GM13977 (cell line): ENCODE measurements around the gene CCDC137.
A peak's percentile ranks its signal among the peaks of the same experiment; 100 is the strongest.

ENCODE experiments used
- DNase-seq: peaks from one replicate; pipeline ENCODE4 v3.0.0; 2012; ENCODE audit warnings: low spot score
- CTCF ChIP-seq: IDR thresholded peaks from 2 replicates; pipeline ENCODE4 v1.5.1; 2012; ENCODE audit warnings: mild to moderate bottlenecking, control low read depth; ENCODE audit not compliant: insufficient read depth; ENCODE audit errors: extremely low read depth, missing control alignments
- in situ Hi-C: fragments of 300-500 bp; cut with MboI; formaldehyde crosslinking; loops from one replicate; pipeline ENCODE4 v1.12.0; 2022; ENCODE audit warnings: low sequenced_read_pairs, low pct_unique_long_range_greater_than_20kb, mixed read lengths, inconsistent platforms; ENCODE audit not compliant: unreplicated experiment

Gene CCDC137

GRCh38 chr17:81711814-81712467 lies 45.4 kb downstream of the CCDC137 start, which contains the start of gene SLC25A10:
Gene SLC25A10 (plus strand): TSS chr17:81712284. CDS start chr17:81712427, 143 bp downstream.
- in situ Hi-C loops, result no loop called here
- no peak for TF ChIP-seq CTCF
- DNase-seq, result peak; percentile 97

- peak; percentile 32 for TF ChIP-seq CTCF
- in situ Hi-C loops, result no loop called here
- DNase-seq, result peak; percentile 72
These were observed 46.0 kb downstream of the CCDC137 start for GRCh38 chr17:81712468-81713003.

GRCh38 chr17:81713004-81713555 lies 46.5 kb downstream of the CCDC137 start:
- no peak for TF ChIP-seq CTCF
- DNase-seq, result no peak
- in situ Hi-C loops, result no loop called here

DNA sequence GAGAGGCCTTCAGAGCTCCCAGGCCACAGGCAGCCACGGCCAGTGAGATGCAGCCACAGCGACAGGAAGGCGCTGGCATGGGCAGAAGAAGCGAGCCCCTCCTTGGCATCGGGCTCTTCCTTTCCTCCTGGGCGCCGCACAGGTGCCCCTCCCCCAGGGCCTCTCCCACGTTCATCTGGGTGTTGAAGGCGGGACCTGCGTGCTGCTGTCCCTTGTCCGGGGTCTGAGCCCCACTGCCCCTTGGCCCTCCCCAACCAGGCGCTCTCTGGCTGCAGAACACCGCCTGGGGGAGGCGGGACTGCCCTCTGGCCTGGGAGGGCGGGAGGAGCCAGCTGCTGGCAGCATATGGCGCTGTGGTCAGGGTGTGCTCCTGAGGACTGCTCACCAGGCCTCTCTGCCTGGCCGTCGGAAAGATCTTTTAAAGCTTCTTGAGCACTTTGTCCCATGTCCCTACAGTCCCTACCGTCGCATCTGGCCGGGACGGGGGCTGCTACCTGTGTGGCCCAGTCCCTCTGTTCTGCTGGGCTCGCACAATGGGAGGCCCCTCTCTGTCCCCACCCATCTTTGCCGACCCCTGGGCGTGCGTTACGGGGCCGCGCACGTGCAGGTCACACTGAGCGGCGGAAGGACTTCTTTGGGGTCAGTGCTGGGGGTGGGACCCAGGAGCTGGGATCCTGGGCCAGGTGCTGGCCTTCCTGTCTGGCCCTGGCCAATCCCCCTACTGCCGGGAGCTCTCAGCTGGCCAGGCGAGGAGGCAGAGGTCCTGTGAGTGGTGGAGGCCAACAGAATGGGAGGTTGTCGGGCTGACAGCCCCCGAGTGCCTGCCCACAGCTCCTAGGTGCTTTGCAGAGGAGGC lies 47.2 kb downstream of the CCDC137 start:
- no peak for TF ChIP-seq CTCF
- DNase-seq, result no peak
- in situ Hi-C loops, result no loop called here

DNA sequence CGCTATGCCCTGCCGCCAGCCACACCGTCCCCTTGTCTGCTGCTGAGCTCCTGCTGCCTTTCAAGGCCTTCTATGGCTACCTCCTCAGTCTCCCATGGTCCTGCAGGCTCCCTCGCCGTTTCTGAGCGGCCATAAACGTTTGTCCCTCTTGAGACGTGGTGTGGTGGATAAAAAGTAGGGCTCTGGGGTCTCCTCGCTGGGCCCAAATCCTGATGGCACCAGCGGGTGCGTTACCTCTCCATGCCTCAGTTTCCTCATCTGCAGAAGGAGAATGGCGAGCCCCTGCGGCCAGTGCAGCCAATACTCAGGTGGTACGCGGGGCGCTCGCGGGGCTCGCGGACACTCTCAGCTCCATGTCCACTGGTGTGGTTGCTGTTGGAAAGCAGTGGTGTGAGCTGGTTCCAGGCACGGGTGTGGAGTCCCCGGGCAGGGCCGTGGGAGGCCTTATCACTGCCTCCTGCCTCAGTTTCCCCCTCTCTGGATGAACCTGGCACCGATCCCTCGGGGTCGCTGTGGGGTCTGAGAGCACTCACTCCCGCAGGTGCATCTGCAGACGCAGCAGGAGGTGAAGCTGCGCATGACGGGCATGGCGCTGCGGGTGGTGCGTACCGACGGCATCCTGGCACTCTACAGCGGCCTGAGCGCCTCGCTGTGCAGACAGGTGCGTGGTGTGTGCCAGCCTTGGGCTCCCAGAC lies 48.0 kb downstream of the CCDC137 start:
- TF ChIP-seq CTCF, result no peak
- no peak for DNase-seq

More for the DNA sequence above, 48.0 kb downstream of the CCDC137 start:
- in situ Hi-C loops, result no loop called here
